Activated CD4-positive, alpha-beta T cell treated with anti-CD3 and anti-CD28 coated beads, Interleukin-2, Interleukin-6, amounts not matched to agents 100 ng/mL and 50 ng/mL, durations not matched to agents 16 hours and 8 hours (primary cell): ENCODE data around the gene PPP1CA.
"Not testable (repeated sequence)": the region's sequence is repeated elsewhere in the genome, so short reads cannot be mapped to it uniquely, and the experiment has no call there.

Source experiments
- DNase-seq: peaks from one replicate; pipeline ENCODE4 v3.0.0-alpha.2; 2020

PPP1CA gene

GRCh38 chr11:67416416-67417335 is 15.0 kb upstream of the PPP1CA start:
- DNase-seq, result no peak

- no peak for DNase-seq
These were observed 14.0 kb upstream of the PPP1CA start, which contains the start of gene CARNS1 for GRCh38 chr11:67415501-67416304. CARNS1 (plus strand) TSS chr11:67415678; CDS start chr11:67416200, 522 bp downstream.

GRCh38 chr11:67413266-67413849 is 11.7 kb upstream of the PPP1CA start:
- no peak for DNase-seq

- DNase-seq, result no peak
These were observed 11.0 kb upstream of the PPP1CA start for GRCh38 chr11:67412495-67413179.

- DNase-seq, result no peak
These were observed 10.1 kb upstream of the PPP1CA start for GRCh38 chr11:67411785-67412152.

GRCh38 chr11:67410984-67411784 is 9.5 kb upstream of the PPP1CA start:
- no peak for DNase-seq

- no peak for DNase-seq
These were observed 8.7 kb upstream of the PPP1CA start for GRCh38 chr11:67410369-67410831.

- no peak for DNase-seq
These were observed 8.2 kb upstream of the PPP1CA start for GRCh38 chr11:67409781-67410368.

- DNase-seq, result peak; percentile 90
These were observed 7.6 kb upstream of the PPP1CA start for GRCh38 chr11:67409261-67409666.

GRCh38 chr11:67408437-67409200 is 7.0 kb upstream of the PPP1CA start:
- DNase-seq, result no peak

- DNase-seq, result no peak
These were observed 6.1 kb upstream of the PPP1CA start for GRCh38 chr11:67407688-67408163.

- no peak for DNase-seq
These were observed 5.5 kb upstream of the PPP1CA start for GRCh38 chr11:67406969-67407687.

- no peak for DNase-seq
These were observed 4.8 kb upstream of the PPP1CA start for GRCh38 chr11:67406420-67406968.

GRCh38 chr11:67405688-67406339 is 4.2 kb upstream of the PPP1CA start:
- DNase-seq, result no peak

GRCh38 chr11:67405196-67405567 is 3.5 kb upstream of the PPP1CA start:
- DNase-seq, result no peak

GRCh38 chr11:67404515-67405195 is 3.0 kb upstream of the PPP1CA start:
- DNase-seq, result peak; percentile 80

- not testable (repeated sequence) for DNase-seq
These were observed 1.4 kb upstream of the PPP1CA start for GRCh38 chr11:67403085-67403484.

- DNase-seq, result not testable (repeated sequence)
These were observed 658 bp upstream of the PPP1CA start for GRCh38 chr11:67402192-67402839.
